ENCODE data around the gene RPTOR.

RPTOR gene

DNA sequence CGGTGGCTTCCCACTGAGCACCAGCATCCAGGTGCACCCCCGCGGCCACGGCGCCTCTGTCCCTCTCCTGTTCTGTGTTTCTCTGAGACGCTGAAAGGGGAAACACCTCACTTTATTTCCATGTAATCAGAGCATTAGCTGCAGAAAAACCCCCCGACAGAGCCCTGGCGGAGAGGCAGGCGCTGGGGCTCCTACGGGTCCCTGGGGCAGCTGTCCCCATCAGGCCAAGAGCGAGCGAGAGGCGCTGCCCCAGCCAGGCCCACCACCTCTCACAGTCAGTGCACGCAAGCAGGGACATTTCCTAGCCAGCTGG, 419.9 kb downstream of the RPTOR start:
- no peak for DNase-seq (ENCODE audit: low read depth in 2 of 2)
- TF ChIP-seq, protein P1, sequence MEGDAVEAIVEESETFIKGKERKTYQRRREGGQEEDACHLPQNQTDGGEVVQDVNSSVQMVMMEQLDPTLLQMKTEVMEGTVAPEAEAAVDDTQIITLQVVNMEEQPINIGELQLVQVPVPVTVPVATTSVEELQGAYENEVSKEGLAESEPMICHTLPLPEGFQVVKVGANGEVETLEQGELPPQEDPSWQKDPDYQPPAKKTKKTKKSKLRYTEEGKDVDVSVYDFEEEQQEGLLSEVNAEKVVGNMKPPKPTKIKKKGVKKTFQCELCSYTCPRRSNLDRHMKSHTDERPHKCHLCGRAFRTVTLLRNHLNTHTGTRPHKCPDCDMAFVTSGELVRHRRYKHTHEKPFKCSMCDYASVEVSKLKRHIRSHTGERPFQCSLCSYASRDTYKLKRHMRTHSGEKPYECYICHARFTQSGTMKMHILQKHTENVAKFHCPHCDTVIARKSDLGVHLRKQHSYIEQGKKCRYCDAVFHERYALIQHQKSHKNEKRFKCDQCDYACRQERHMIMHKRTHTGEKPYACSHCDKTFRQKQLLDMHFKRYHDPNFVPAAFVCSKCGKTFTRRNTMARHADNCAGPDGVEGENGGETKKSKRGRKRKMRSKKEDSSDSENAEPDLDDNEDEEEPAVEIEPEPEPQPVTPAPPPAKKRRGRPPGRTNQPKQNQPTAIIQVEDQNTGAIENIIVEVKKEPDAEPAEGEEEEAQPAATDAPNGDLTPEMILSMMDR (IDR thresholded peaks at IDR 0.05; ENCODE audit: low read depth, low read length): no peak
- H3K4me3 ChIP-seq (replicated peaks in 1 of 2; ENCODE audit: low read depth in 2 of 2, low read length in 2 of 2): no peak overlapping the region

DNA sequence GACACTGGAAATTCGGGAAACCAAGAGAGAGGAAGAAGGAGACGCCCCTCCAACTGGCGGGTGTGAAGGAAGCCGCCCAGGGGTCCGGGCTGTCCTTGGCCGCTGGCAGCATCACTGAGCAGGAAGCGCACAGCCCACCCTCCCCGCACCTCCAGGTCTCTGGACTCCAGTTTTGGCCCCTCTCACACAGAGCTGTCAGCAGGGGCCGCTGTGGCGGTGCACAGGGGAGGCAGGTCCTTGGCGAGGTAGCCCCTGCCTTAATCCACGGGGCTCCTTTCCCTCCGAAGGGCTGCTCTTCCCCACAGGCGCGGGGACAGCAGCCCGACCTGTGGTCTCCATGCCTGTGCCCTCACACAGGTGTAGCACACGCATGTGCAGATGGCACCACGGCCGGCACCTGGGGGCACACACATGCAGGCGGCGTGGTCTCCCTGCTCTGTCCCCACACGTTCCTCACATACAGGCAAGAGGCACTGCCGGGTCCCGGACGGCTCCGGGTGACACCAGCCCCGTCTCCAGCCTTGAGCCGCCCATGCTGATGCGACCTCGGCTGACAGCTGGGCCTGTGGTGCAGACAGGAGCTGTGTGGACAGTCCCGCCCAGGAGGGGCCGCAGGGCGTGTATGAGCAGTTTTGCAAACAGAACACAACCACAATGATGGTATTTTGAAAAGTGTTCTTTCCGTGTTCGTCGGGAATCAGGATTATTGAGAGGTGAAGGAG, 420.4 kb downstream of the RPTOR start:
- TF ChIP-seq, protein P1 (IDR thresholded peaks at IDR 0.05; ENCODE audit: low read depth, low read length): no peak
- H3K4me3 ChIP-seq (replicated peaks in 1 of 2; ENCODE audit: low read depth in 2 of 2, low read length in 2 of 2): no peak overlapping the region
- DNase-seq (ENCODE audit: low read depth in 2 of 2): no peak

DNA sequence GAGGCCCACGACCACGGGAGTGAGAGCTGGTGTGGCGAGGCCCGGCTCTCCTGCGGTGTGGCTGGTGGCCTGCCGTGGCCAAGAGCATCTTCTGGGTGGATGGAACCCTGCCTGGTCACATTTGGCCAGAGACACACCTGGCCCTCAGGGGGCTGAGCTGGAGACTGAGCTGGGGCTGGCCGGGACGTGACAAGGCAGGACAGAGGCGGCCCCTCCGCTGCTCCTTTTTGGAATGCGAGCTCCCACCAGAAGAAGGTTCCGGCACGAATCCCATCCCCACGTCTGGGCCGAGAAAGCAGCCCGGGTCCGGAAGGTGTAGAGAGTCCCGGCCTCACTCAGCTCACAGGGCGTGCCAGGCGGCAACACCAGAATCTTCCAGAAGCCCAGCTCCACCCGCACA, 421.0 kb downstream of the RPTOR start:
- DNase-seq (ENCODE audit: low read depth in 2 of 2): no peak
- TF ChIP-seq, protein P1 (IDR thresholded peaks at IDR 0.05; ENCODE audit: low read depth, low read length): no peak
- H3K4me3 ChIP-seq (replicated peaks in 1 of 2; ENCODE audit: low read depth in 2 of 2, low read length in 2 of 2): no peak overlapping the region

DNA sequence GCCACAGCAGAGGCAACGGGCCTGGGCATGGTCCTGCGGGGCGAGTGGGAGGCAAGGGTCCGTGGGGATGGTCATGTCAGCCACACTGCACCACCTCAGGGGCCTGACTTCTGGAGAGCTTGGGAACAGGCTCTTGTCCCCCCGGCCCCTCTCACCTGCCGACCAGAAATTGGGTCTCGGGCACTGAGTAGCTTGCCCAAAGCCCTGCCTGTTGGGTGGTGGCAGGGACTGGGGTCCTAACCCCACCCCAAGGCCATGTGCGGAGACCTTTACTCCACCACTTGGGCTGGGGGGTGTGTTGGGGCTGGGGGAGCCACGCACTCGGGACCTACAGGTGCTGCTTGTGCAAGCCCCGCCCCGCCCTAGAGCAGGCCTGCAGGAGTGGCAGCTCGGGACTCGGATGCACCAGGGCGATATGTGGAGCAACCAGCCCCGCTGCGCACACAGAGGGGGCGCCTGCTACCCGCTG, 422.8 kb downstream of the RPTOR start:
- H3K4me3 ChIP-seq (replicated peaks in 1 of 2; ENCODE audit: low read depth in 2 of 2, low read length in 2 of 2): no peak overlapping the region
- TF ChIP-seq, protein P1 (IDR thresholded peaks at IDR 0.05; ENCODE audit: low read depth, low read length): no peak
- DNase-seq (ENCODE audit: low read depth in 2 of 2): no peak

DNA sequence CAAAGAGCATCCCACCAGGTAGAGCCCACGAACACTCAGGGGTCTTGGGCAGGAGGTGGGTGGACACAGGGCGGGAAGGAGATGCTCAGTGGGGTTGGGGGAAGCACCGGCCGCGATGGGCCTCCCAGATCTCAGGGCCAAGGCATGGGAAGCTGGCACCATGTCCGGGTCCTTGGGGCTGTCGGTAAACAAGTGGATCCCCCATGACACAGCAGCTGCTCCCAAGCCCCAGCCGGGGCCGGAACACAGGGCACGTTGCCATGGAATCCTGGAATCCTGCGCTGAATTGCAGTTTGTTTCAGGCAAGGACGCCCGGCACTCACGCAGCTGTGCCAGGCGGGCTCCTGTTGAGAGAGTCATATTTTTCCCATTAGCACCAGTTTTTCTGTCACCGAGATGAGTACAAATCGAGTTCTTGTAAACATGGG, 424.0 kb downstream of the RPTOR start:
- peak; percentile 42 to 64 for DNase-seq (ENCODE audit: low read depth in 2 of 2)
- H3K4me3 ChIP-seq (replicated peaks in 1 of 2; ENCODE audit: low read depth in 2 of 2, low read length in 2 of 2): no peak overlapping the region
- TF ChIP-seq, protein P1 (IDR thresholded peaks at IDR 0.05; ENCODE audit: low read depth, low read length): no peak

DNA sequence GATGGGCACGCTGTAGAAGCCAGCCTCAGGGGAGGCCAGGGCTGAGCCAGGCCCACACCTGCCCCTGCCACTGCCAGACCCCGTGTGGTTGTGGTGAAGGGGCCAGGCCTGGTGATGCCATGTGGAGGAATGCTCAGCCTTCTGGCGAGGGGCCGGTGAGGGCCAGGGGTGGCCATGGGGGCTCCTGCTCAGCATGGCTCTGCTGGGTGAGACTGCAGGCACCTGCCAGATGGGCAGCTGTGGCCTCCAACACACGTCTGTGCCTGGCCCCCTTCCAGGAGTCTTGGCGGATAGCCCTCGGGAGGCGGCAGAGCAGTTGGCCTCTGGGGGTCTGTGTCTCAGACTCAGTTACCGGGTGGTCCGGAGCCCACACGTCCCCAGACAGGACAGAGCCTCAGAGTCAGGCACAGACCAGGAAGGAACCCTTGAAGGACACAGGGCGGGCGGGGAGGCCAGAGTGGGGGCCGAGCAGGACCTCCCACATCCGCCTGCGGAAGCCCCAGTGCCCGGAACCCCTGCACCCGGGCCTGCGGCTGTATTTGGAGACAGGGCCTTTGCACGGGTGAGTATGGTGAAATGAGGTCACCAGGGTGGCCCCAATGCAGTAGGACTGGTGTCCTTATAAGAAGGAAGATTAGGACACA, 424.5 kb downstream of the RPTOR start:
- TF ChIP-seq, protein P1 (IDR thresholded peaks at IDR 0.05; ENCODE audit: low read depth, low read length): no peak
- no peak overlapping the region for H3K4me3 ChIP-seq (replicated peaks in 1 of 2; ENCODE audit: low read depth in 2 of 2, low read length in 2 of 2)
- no peak for DNase-seq (ENCODE audit: low read depth in 2 of 2)

Data from cardiac fibroblast (primary cell).